ENCODE results near the gene KDELR1. TPM values are rescaled to one million over a fixed set of nuclear protein-coding genes. Genes with fewer than 3 reads are reported as not detected.

Gene KDELR1
- total RNA-seq, 4 donors from 2014 or later = 51.3 to 78.6 (median 65.8) TPM

- no peaks in the 10 kb centered on the region for H3K27me3 ChIP-seq
- peaks cover 0 to 5% (median 0%) of the 10 kb centered on the region in 3 donors for H3K36me3 ChIP-seq
- H3K27ac ChIP-seq = no peak overlapping the region
- H3K9me3 ChIP-seq = no peaks in the 10 kb centered on the region
- H3K4me1 ChIP-seq = no peaks in the 10 kb centered on the region
- TF ChIP-seq EP300 (IDR thresholded peaks at IDR 0.05) (no peak), CTCF (IDR thresholded peaks at IDR 0.05) (no peak), POLR2A (IDR thresholded peaks at IDR 0.05) (no peak)
- 45 to 51% methylated on average over 5 of the region's 5 CpGs for WGBS, 2 donors
- H3K4me3 ChIP-seq = no peak overlapping the region
- DNase-seq (ENCODE audit: low spot score in 2 of 2) = no peak
These were observed 43.3 kb downstream of the KDELR1 start for GRCh38 chr19:48348045-48348444.

- Histone ChIP-seq H3K27me3 (no peaks in the 10 kb centered on the region), H3K9me3 (no peaks in the 10 kb centered on the region), H3K36me3 (peaks cover 0 to 24% (median 0%) of the 10 kb centered on the region in 3 donors), H3K4me1 (no peaks in the 10 kb centered on the region), H3K4me3 (no peak overlapping the region), H3K27ac (no peak overlapping the region)
- 84 to 93% methylated on average over 2 of the region's 2 CpGs for WGBS, 2 donors
- TF ChIP-seq CTCF (IDR thresholded peaks at IDR 0.05) (no peak), EP300 (IDR thresholded peaks at IDR 0.05) (no peak), POLR2A (IDR thresholded peaks at IDR 0.05) (no peak)
- no peak for DNase-seq (ENCODE audit: low spot score in 2 of 2)
These were observed 45.2 kb downstream of the KDELR1 start for GRCh38 chr19:48346191-48346590.

GRCh38 chr19:48344892-48345291, 46.5 kb downstream of the KDELR1 start:
- no peaks in the 10 kb centered on the region for H3K9me3 ChIP-seq
- H3K36me3 ChIP-seq = peaks cover 0 to 24% (median 0%) of the 10 kb centered on the region in 3 donors
- H3K27me3 ChIP-seq = no peaks in the 10 kb centered on the region
- H3K4me1 ChIP-seq = no peaks in the 10 kb centered on the region
- TF ChIP-seq POLR2A (IDR thresholded peaks at IDR 0.05) (no peak), EP300 (IDR thresholded peaks at IDR 0.05) (no peak), CTCF (IDR thresholded peaks at IDR 0.05) (no peak)
- DNase-seq (ENCODE audit: low spot score in 2 of 2) = no peak
- 82 to 97% methylated on average over 6 of the region's 6 CpGs for WGBS, 2 donors
- no peak overlapping the region for H3K27ac ChIP-seq
- no peak overlapping the region for H3K4me3 ChIP-seq

DNA sequence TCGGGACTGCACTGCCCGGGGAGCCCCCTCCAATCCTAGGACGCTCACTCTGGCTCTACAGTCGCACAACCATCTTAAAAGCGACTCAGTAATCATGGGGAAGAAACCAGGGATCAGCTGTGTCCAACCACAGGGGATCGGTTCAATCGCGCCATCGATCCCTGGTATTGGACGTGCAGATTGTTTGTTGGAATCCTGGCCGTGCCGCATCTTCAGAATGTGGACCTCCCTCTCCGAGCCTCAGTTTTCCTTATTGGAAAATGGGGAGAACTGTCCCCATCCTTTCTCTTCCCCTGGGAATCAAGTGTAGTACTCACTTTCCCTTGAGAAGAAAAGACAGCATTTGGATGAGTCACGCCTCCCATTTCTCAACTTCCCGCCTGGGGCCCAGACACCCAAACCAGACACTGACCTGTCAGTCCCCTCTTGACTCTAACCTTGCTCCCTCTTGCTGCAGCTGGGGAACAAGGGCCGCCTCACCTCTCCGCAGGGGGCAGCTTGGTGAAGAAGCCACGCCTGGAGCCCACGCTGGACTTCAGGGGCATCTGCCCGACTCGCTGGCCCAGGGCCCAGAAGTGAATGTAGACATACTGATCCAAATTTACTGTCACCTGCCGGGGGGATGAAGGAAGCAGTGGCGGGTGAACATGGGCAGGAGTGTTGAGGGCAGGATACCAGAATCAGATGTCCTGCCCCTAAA, 48.4 kb downstream of the KDELR1 start:
- H3K4me3 ChIP-seq = no peak overlapping the region
- H3K4me1 ChIP-seq = no peaks in the 10 kb centered on the region
- H3K27ac ChIP-seq = no peak overlapping the region
- DNase-seq (ENCODE audit: low spot score in 2 of 2) = no peak
- no peaks in the 10 kb centered on the region for H3K27me3 ChIP-seq
- 90 to 94% methylated on average over 21 to 23 of the region's 23 CpGs for WGBS, 2 donors
- H3K9me3 ChIP-seq = no peaks in the 10 kb centered on the region
- peaks cover 0 to 40% (median 0%) of the 10 kb centered on the region in 3 donors for H3K36me3 ChIP-seq
- no peak for TF ChIP-seq POLR2A (IDR thresholded peaks at IDR 0.05)

DNA sequence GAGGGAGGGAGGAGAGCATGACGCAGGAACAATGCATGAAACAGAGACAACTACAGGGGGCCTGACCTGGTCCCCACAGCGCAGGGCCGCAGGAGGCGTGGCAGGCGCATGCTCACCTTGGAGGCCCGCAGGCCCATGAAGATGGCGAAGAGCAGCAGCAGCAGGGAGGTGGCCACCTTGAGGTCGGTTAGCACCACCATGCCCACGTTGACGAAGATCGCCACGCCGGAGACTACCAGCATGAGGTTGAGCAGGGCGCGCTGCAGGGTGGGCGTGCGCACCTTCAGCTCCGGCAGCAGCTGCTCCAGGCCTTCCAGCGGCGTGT, 49.0 kb downstream of the KDELR1 start:
- H3K36me3 ChIP-seq = peaks cover 0 to 46% (median 0%) of the 10 kb centered on the region in 3 donors
- no peaks in the 10 kb centered on the region for H3K4me1 ChIP-seq
- no peak for TF ChIP-seq POLR2A (IDR thresholded peaks at IDR 0.05)
- no peak for TF ChIP-seq EP300 (IDR thresholded peaks at IDR 0.05)
- TF ChIP-seq CTCF (IDR thresholded peaks at IDR 0.05) = no peak
- no peak overlapping the region for H3K4me3 ChIP-seq
- H3K9me3 ChIP-seq = no peaks in the 10 kb centered on the region
- 87 to 92% methylated on average over 20 of the region's 20 CpGs for WGBS, 2 donors
- H3K27ac ChIP-seq = no peak overlapping the region
- no peak for DNase-seq (ENCODE audit: low spot score in 2 of 2)
- H3K27me3 ChIP-seq = no peaks in the 10 kb centered on the region
